Naive thymus-derived CD4-positive, alpha-beta T cell (primary cell): ENCODE results near the gene MYNN. TPM values are rescaled to one million over a fixed set of nuclear protein-coding genes. Genes with fewer than 3 reads are reported as not detected.

Source experiments
- polyA plus RNA-seq, 2 donors: library from polyadenylated mRNA; unstranded; fragments of 300-500 nt; fragmentation: Illumina TruSeq; gene quantifications; one replicate each; pipeline ENCODE4 v1.2.3, GENCODE V29; 2021
- total RNA-seq, 6 experiments: library from RNA in 5 of 6; stranded (reverse) in 5 of 6; gene quantifications; 1 replicate in 5 of 6; 2 replicates in 1 of 6; pipeline ENCODE4 v1.2.3 and lab custom pipeline; 2021 to 2026

Gene MYNN
- total and polyA plus RNA-seq, 7 experiments from 2014 or later, result 12.8 to 20.8 (median 17.4) TPM

Other genes starting within 250 kb of the MYNN start
- under 1 TPM in 1 of 5 experiments, not detected in 4; 0.42 TPM for gene MECOM, start 109.7 kb upstream of the MYNN start, total RNA-seq
- not detected for gene MECOM, start 109.7 kb upstream of the MYNN start, polyA plus RNA-seq
- gene TERC, start 8.3 kb upstream of the MYNN start, total RNA-seq, result 10 to 100 TPM in 2 of 5 experiments, 1 to 10 TPM in 3; 4.0 to 19.4 (median 7.4) TPM
- gene TERC, start 8.3 kb upstream of the MYNN start, polyA plus RNA-seq, result 1 to 10 TPM in 1 of 2 donors, not detected in 1; 1.1 TPM
- under 1 TPM in 1 of 5 experiments, not detected in 4; 0.36 TPM for gene ACTRT3, start 3.8 kb upstream of the MYNN start, total RNA-seq
- under 1 TPM in 1 of 2 donors, not detected in 1; 0.32 TPM for gene ACTRT3, start 3.8 kb upstream of the MYNN start, polyA plus RNA-seq
- under 1 TPM in 1 of 5 experiments, not detected in 4; 0.12 TPM for gene LRRIQ4, start 39.5 kb downstream of the MYNN start, total RNA-seq
- gene LRRIQ4, start 39.5 kb downstream of the MYNN start, polyA plus RNA-seq, result not detected
- 1 to 10 TPM in 1 of 5 experiments, under 1 TPM in 4; 0.30 to 3.7 (median 0.42) TPM for gene LRRC34, start 39.5 kb downstream of the MYNN start, total RNA-seq
- gene LRRC34, start 39.5 kb downstream of the MYNN start, polyA plus RNA-seq, result under 1 TPM; 0.26 to 0.40 TPM
- gene LRRC31, start 96.5 kb downstream of the MYNN start, total RNA-seq, result not detected
- gene LRRC31, start 96.5 kb downstream of the MYNN start, polyA plus RNA-seq, result not detected
- not detected for gene SAMD7, start 138.2 kb downstream of the MYNN start, total RNA-seq
- gene SAMD7, start 138.2 kb downstream of the MYNN start, polyA plus RNA-seq, result not detected
- gene SEC62, start 193.4 kb downstream of the MYNN start, total RNA-seq, result 100 to 1,000 TPM in 3 of 5 experiments, 10 to 100 TPM in 2; 75.2 to 156 (median 110) TPM
- gene SEC62, start 193.4 kb downstream of the MYNN start, polyA plus RNA-seq, result 100 to 1,000 TPM in 1 of 2 donors, 10 to 100 TPM in 1; 68.1 to 253 TPM